ENCODE results near the gene CHRNB2. TPM values are rescaled to one million over a fixed set of nuclear protein-coding genes. Genes with fewer than 3 reads are reported as not detected.

The CHRNB2 gene
- total RNA-seq, 2 donors from 2014 or later = 0.18 to 0.55 TPM

GRCh38 chr1:154575147-154575927 lies 7.8 kb downstream of the CHRNB2 start:
- WGBS, 2 experiments (ENCODE audit: insufficient coverage in 1 of 2, insufficient read length in 1 of 2) = 89 to 96% methylated on average over 9 to 10 of the region's 10 CpGs
- TF ChIP-seq CTCF (conservative IDR thresholded peaks at IDR 0.05) = no peak
- Mint-ChIP-seq H3K36me3 (ENCODE audit: low read depth) (peaks cover 22% of the 10 kb centered on the region), H3K4me3 (no peak overlapping the region), H3K27me3 (ENCODE audit: insufficient read depth) (peaks cover 10% of the 10 kb centered on the region), H3K9me3 (no peaks in the 10 kb centered on the region), H3K4me1 (peaks cover 7% of the 10 kb centered on the region), H3K27ac (no peak overlapping the region)
- Histone ChIP-seq H3K27ac (ENCODE audit: low read depth, low read length) (no peak overlapping the region), H3K36me3 (ENCODE audit: control insufficient read depth, insufficient read depth, low read length) (peaks cover 34% of the 10 kb centered on the region), H3K4me3 (ENCODE audit: low read length) (no peak overlapping the region), H3K9me3 (ENCODE audit: control insufficient read depth, low read length) (no peaks in the 10 kb centered on the region), H3K9ac (ENCODE audit: extremely low read depth, low read length, poor library complexity, severe bottlenecking) (no peak overlapping the region), H3K27me3 (ENCODE audit: control insufficient read depth, insufficient read depth, low read length, poor library complexity, severe bottlenecking) (peaks cover 2% of the 10 kb centered on the region), H3K4me1 (ENCODE audit: control insufficient read depth, insufficient read depth, low read length) (peaks cover 7% of the 10 kb centered on the region)
- DNase-seq = peak; percentile 42

GRCh38 chr1:154575951-154576566 lies 8.5 kb downstream of the CHRNB2 start:
- Mint-ChIP-seq H3K4me3 (no peak overlapping the region), H3K36me3 (ENCODE audit: low read depth) (peaks cover 28% of the 10 kb centered on the region), H3K4me1 (peaks cover 7% of the 10 kb centered on the region), H3K27ac (no peak overlapping the region), H3K9me3 (no peaks in the 10 kb centered on the region), H3K27me3 (ENCODE audit: insufficient read depth) (peaks cover 3% of the 10 kb centered on the region)
- peaks cover 7% of the 10 kb centered on the region for H3K4me1 ChIP-seq (ENCODE audit: control insufficient read depth, insufficient read depth, low read length)
- no peak overlapping the region for H3K9ac ChIP-seq (ENCODE audit: extremely low read depth, low read length, poor library complexity, severe bottlenecking)
- WGBS, 2 experiments (ENCODE audit: insufficient coverage in 1 of 2, insufficient read length in 1 of 2) = 93 to 100% methylated on average over 5 to 6 of the region's 8 CpGs
- no peak for TF ChIP-seq CTCF (conservative IDR thresholded peaks at IDR 0.05)
- peak; percentile 47 for DNase-seq
- no peaks in the 10 kb centered on the region for H3K27me3 ChIP-seq (ENCODE audit: control insufficient read depth, insufficient read depth, low read length, poor library complexity, severe bottlenecking)
- no peaks in the 10 kb centered on the region for H3K9me3 ChIP-seq (ENCODE audit: control insufficient read depth, low read length)
- H3K36me3 ChIP-seq (ENCODE audit: control insufficient read depth, insufficient read depth, low read length) = peaks cover 41% of the 10 kb centered on the region
- H3K27ac ChIP-seq (ENCODE audit: low read depth, low read length) = no peak overlapping the region
- no peak overlapping the region for H3K4me3 ChIP-seq (ENCODE audit: low read length)

- H3K4me1 ChIP-seq (ENCODE audit: control insufficient read depth, insufficient read depth, low read length) = peaks cover 7% of the 10 kb centered on the region
- Mint-ChIP-seq H3K9me3 (no peaks in the 10 kb centered on the region), H3K4me3 (no peak overlapping the region), H3K4me1 (peaks cover 7% of the 10 kb centered on the region), H3K36me3 (ENCODE audit: low read depth) (peaks cover 40% of the 10 kb centered on the region), H3K27me3 (ENCODE audit: insufficient read depth) (no peaks in the 10 kb centered on the region), H3K27ac (no peak overlapping the region)
- 93 to 94% methylated on average over 6 to 7 of the region's 7 CpGs for WGBS, 2 experiments (ENCODE audit: insufficient coverage in 1 of 2, insufficient read length in 1 of 2)
- peaks cover 54% of the 10 kb centered on the region for H3K36me3 ChIP-seq (ENCODE audit: control insufficient read depth, insufficient read depth, low read length)
- H3K9me3 ChIP-seq (ENCODE audit: control insufficient read depth, low read length) = no peaks in the 10 kb centered on the region
- no peak overlapping the region for H3K9ac ChIP-seq (ENCODE audit: extremely low read depth, low read length, poor library complexity, severe bottlenecking)
- TF ChIP-seq CTCF (conservative IDR thresholded peaks at IDR 0.05) = no peak
- H3K27ac ChIP-seq (ENCODE audit: low read depth, low read length) = no peak overlapping the region
- no peak overlapping the region for H3K4me3 ChIP-seq (ENCODE audit: low read length)
- no peaks in the 10 kb centered on the region for H3K27me3 ChIP-seq (ENCODE audit: control insufficient read depth, insufficient read depth, low read length, poor library complexity, severe bottlenecking)
- no peak for DNase-seq
Observed at GRCh38 chr1:154577346-154578057, 9.9 kb downstream of the CHRNB2 start.
